SU-DHL-6 (cell line): ENCODE results near the gene SPATA1.

Experiments
- CTCF ChIP-seq: fragments of 200-600 bp; sonication (generic); IDR thresholded peaks from one replicate; pipeline ENCODE4 v1.5.1; 2017; ENCODE audit warnings: antibody characterized with exemption, mild to moderate bottlenecking, low read length, moderate library complexity; ENCODE audit not compliant: insufficient read depth, poor library complexity, severe bottlenecking
- EZH2phosphoT487 ChIP-seq: fragments of 200-600 bp; sonication (generic), shearing (Covaris generic); conservative IDR thresholded peaks from 2 replicates; pipeline ENCODE4 v1.6.1; 2018; ENCODE audit warnings: mild to moderate bottlenecking, antibody characterized with exemption, low read length, moderate library complexity, mixed read lengths

DNA sequence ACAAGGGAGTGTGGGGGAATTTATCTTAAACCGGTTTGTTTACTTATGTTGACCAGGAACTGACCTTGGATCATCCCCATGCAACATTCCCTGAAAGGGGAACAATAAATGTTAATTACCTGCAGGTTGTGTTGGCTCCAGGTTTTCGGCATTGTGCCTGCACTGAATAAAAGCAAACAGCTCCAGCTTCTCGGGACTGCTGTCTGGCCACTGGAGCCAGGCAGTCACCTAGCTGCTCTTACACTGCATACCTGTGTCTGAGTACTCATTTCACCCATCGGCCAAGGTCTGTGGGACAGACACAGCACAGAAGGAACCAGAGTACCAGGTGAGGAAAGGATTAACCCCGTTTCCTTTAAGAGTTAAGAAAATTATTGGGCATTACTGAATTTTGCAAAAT is 100.8 kb downstream of the SPATA1 start:
- TF ChIP-seq CTCF, result no peak
- TF ChIP-seq EZH2phosphoT487, result no peak
